PC-3 (cell line): Measurements from ENCODE around the gene FBXO4. TPM values are rescaled to one million over a fixed set of nuclear protein-coding genes. Genes with fewer than 3 reads are reported as not detected.

ENCODE experiments used
- ATAC-seq: fragments of 200-7000 bp; cut with Tn5 transposase; 2 replicates; pipeline ENCODE4 v1.9.1; 2020; ENCODE audit warnings: mild to moderate bottlenecking, moderate library complexity
- BruUV-seq: library from RNA; stranded (reverse); fragments of 400-500 nt; replicated peaks from 2 replicates; lab custom pipeline; 2021; lab: Mats Ljungman, UMichigan
- CTCF ChIA-PET: fragments of 300-600 bp; sonication (Branson Sonifier 250); formaldehyde crosslinking; loops from one replicate; lab custom pipeline; 2022; ENCODE audit warnings: antibody characterized with exemption; lab: Charles Lee
- POLR2A ChIA-PET: fragments of 300-600 bp; sonication (Branson Sonifier 250); formaldehyde crosslinking; loops from one replicate; lab custom pipeline; 2022; ENCODE audit warnings: antibody characterized with exemption; ENCODE audit not compliant: unreplicated experiment; lab: Charles Lee
- DNase-seq: peaks from one replicate; pipeline ENCODE4 v3.0.0-alpha.2; 2015
- H2AFZ ChIP-seq: fragments of 300-600 bp; sonication (generic); 2 replicates; pipeline ENCODE4 v1.6.0; 2016; ENCODE audit warnings: antibody characterized with exemption, low read length
- H3F3A ChIP-seq: fragments of 300-600 bp; sonication (generic); one replicate; pipeline ENCODE4 v1.6.0; 2017; ENCODE audit warnings: antibody characterized with exemption, low read length, control low read depth, mild to moderate bottlenecking; ENCODE audit not compliant: unreplicated experiment
- H3K27ac ChIP-seq: fragments of 300-600 bp; sonication (generic); 2 replicates; pipeline ENCODE4 v1.5.1; 2016; ENCODE audit warnings: mild to moderate bottlenecking, low read length
- H3K27me3 ChIP-seq: fragments of 300-600 bp; sonication (generic); 2 replicates; pipeline ENCODE4 v1.6.1; 2016; ENCODE audit warnings: low read length, mixed read lengths
- H3K36me3 ChIP-seq: fragments of 300-600 bp; sonication (generic); 2 replicates; pipeline ENCODE4 v1.6.1; 2016; ENCODE audit warnings: low read depth, mixed run types, low read length, mixed read lengths
- H3K4me1 ChIP-seq: fragments of 300-600 bp; sonication (generic); 2 replicates; pipeline ENCODE4 v1.5.1; 2016; ENCODE audit warnings: low read length; ENCODE audit not compliant: insufficient read depth
- H3K4me2 ChIP-seq: fragments of 300-600 bp; sonication (generic); 2 replicates; pipeline ENCODE4 v1.6.0; 2016; ENCODE audit warnings: low read length
- H3K4me3 ChIP-seq: fragments of 300-600 bp; sonication (generic); 2 replicates; pipeline ENCODE4 v1.5.1; 2016; ENCODE audit warnings: mild to moderate bottlenecking, low read length, mixed read lengths
- H3K79me2 ChIP-seq: fragments of 300-600 bp; sonication (generic); 2 replicates; pipeline ENCODE4 v1.6.1; 2017; ENCODE audit warnings: low read length, mixed read lengths
- H3K9ac ChIP-seq: fragments of 300-600 bp; sonication (generic); 2 replicates; pipeline ENCODE4 v1.6.0; 2016; ENCODE audit warnings: mild to moderate bottlenecking, low read length
- H3K9me2 ChIP-seq: fragments of 300-600 bp; sonication (generic); replicated peaks from 2 replicates; pipeline ENCODE4 v1.6.1; 2016; ENCODE audit warnings: mixed run types, low read length, mixed read lengths
- H3K9me3 ChIP-seq: fragments of 300-600 bp; sonication (generic); 2 replicates; pipeline ENCODE4 v1.6.1; 2016; ENCODE audit warnings: low read length, mixed read lengths
- H4K20me1 ChIP-seq: fragments of 300-600 bp; sonication (generic); 2 replicates; pipeline ENCODE4 v1.6.1; 2016; ENCODE audit warnings: low read length, mixed read lengths
- CTCF ChIP-seq: fragments of 300-600 bp; sonication (generic); conservative IDR thresholded peaks from 2 replicates; pipeline ENCODE4 v1.5.1; 2017; ENCODE audit warnings: antibody characterized with exemption, low read depth, mild to moderate bottlenecking, low read length
- EZH2 ChIP-seq: fragments of 300-600 bp; sonication (generic); IDR thresholded peaks from one replicate; pipeline ENCODE4 v1.6.1; 2017; ENCODE audit warnings: antibody characterized with exemption, mild to moderate bottlenecking, low read length; ENCODE audit not compliant: unreplicated experiment
- EZH2phosphoT487 ChIP-seq: fragments of 300-600 bp; sonication (generic); IDR thresholded peaks from 2 replicates; pipeline ENCODE4 v1.6.1; 2018; ENCODE audit warnings: mild to moderate bottlenecking, antibody characterized with exemption, low read length, borderline replicate concordance
- intact Hi-C: fragments of 100-400 bp; cut with micrococcal nuclease; formaldehyde crosslinking; loops from 2 replicates; pipeline ENCODE4 v1.9.0; 2023
- total RNA-seq: library from RNA; depleted of rRNA; stranded (reverse); fragments of >200 nt; gene quantifications from 2 replicates; pipeline ENCODE4 v1.2.3, GENCODE V29; 2014

Gene FBXO4
- total RNA-seq, 1 experiment from 2014 or later: 18.1 TPM

DNA sequence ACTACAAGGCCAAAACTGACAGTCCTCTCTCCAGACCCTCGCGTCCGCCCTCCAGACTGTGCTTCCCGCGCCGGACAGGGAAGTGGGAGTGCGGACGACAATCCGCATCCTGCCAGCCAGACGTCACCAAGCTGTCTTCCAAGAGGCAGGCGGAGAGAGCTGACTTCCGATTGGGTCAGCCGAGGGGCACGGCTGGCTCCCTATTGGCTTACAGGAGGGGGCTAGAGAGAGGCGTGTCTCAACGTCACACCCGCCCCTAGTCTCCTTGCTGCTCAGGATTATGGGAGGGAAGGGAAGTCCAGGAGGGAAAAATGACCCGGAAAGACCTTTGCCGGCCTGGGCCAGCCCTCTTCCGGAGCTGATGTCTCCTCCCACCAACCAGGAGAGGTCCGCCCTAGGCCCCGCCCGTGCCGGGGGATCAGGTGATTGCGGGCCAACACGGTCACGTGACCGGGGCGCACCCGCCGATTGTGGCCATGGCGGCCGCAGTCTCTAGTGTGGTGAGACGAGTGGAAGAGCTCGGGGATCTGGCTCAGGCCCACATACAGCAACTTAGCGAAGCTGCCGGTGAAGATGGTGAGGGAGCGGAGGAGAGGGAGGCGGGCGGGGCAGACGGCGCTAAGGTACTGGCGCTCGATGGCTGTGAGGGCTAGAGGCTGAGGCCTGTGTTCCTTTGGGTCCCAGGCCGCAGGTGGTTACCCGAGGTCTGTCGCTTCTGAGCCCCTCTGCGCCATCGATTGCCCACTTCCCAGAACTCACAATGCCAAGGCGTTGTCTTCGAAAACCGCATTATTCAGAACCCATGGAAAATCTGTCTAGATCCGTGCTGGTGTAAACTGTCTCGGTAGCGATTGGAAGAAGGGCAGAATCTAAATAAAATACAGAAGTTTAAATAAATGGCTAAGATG, 20.9 kb upstream of the FBXO4 start, which contains the start of gene RIMOC1:
Gene RIMOC1, plus strand, starts transcription at position 453 of the 908 bp plus-strand sequence. Its CDS starts 24 bp downstream, at position 477.
- POLR2A ChIA-PET: interaction anchor here (0.5 to 1.2 kb wide), 9 partner anchors 20 to 1518 kb away, joined by 3 to 7 read pairs (median 3); no protein-coding TSS in a partner anchor
- BruUV-seq: TSS peak; percentile 61
- peaks cover 28% of the 10 kb centered on the region for H3K79me2 ChIP-seq
- H3K27me3 ChIP-seq: no peaks in the 10 kb centered on the region
- H2AFZ ChIP-seq: peak within 1 kb of the TSS; percentile 72
- no peak for TF ChIP-seq EZH2phosphoT487
- H3K4me2 ChIP-seq: peak within 1 kb of the TSS; percentile 87
- H3K4me3 ChIP-seq: peak within 1 kb of the TSS; percentile 78
- H3F3A ChIP-seq: no peaks in the 10 kb centered on the region
- H3K9me3 ChIP-seq: no peaks in the 10 kb centered on the region
- peak within 1 kb of the TSS; percentile 85 for H3K9ac ChIP-seq
- H4K20me1 ChIP-seq: no peaks in the 10 kb centered on the region
- CTCF ChIA-PET: interaction anchor here (0.7 to 1.4 kb wide), 3 partner anchors 48 to 153 kb away, joined by 3 to 7 read pairs (median 5); no protein-coding TSS in a partner anchor
- peaks cover 8% of the 10 kb centered on the region; the same call in 1 of the 2 replicates for H3K36me3 ChIP-seq
- peaks cover 18% of the 10 kb centered on the region for H3K4me1 ChIP-seq
- ATAC-seq (peak; percentile 99), DNase-seq (peak; percentile 99)
- intact Hi-C loops: loop anchor here (1.0 kb wide), 2 partner anchors 20 to 34 kb away; partner anchors contain the start of gene OXCT1
- no peaks in the 10 kb centered on the region for H3K9me2 ChIP-seq
- H3K27ac ChIP-seq: peak within 1 kb of the TSS; percentile 10

- H3K27me3 ChIP-seq: no peaks in the 10 kb centered on the region
- H3K9me2 ChIP-seq: no peaks in the 10 kb centered on the region
- H4K20me1 ChIP-seq: no peaks in the 10 kb centered on the region
- no peak overlapping the region for H2AFZ ChIP-seq
- peaks cover 28% of the 10 kb centered on the region for H3K79me2 ChIP-seq
- intact Hi-C loops: no loop called here
- no peaks in the 10 kb centered on the region for H3F3A ChIP-seq
- TF ChIP-seq CTCF (no peak), EZH2 (no peak), EZH2phosphoT487 (no peak)
- POLR2A ChIA-PET: no interaction called here
- no peak overlapping the region for H3K4me2 ChIP-seq
- DNase-seq (no peak), ATAC-seq (no peak)
- CTCF ChIA-PET: no interaction called here
- peaks cover 18% of the 10 kb centered on the region for H3K4me1 ChIP-seq
- BruUV-seq: no TSS peak
- H3K9me3 ChIP-seq: no peaks in the 10 kb centered on the region
- no peak overlapping the region for H3K9ac ChIP-seq
- peaks cover 21% of the 10 kb centered on the region for H3K36me3 ChIP-seq
- no peak overlapping the region for H3K27ac ChIP-seq
- H3K4me3 ChIP-seq: no peak overlapping the region
Measured at GRCh38 chr5:41906151-41906550, 18.9 kb upstream of the FBXO4 start.

GRCh38 chr5:41908374-41909079, 16.6 kb upstream of the FBXO4 start:
- H3K27ac ChIP-seq: no peak overlapping the region
- no peaks in the 10 kb centered on the region for H3K27me3 ChIP-seq
- no peak for TF ChIP-seq EZH2
- no peak for TF ChIP-seq EZH2phosphoT487
- no peak for TF ChIP-seq CTCF
- no peaks in the 10 kb centered on the region for H3F3A ChIP-seq
- intact Hi-C loops: no loop called here
- no peaks in the 10 kb centered on the region for H4K20me1 ChIP-seq
- POLR2A ChIA-PET: no interaction called here
- ATAC-seq (no peak), DNase-seq (no peak)
- H3K9ac ChIP-seq: no peak overlapping the region
- H2AFZ ChIP-seq: no peak overlapping the region
- no TSS peak for BruUV-seq
- H3K4me3 ChIP-seq: no peak overlapping the region
- peaks cover 39% of the 10 kb centered on the region for H3K36me3 ChIP-seq
- no peaks in the 10 kb centered on the region for H3K9me2 ChIP-seq
- CTCF ChIA-PET: no interaction called here
- H3K79me2 ChIP-seq: peaks cover 28% of the 10 kb centered on the region
- H3K4me1 ChIP-seq: peaks cover 12% of the 10 kb centered on the region
- no peaks in the 10 kb centered on the region for H3K9me3 ChIP-seq
- H3K4me2 ChIP-seq: no peak overlapping the region
